Measurements from ENCODE around the gene ATP1A1. TPM values are rescaled to one million over a fixed set of nuclear protein-coding genes. Genes with fewer than 3 reads are reported as not detected.

Gene ATP1A1
- total and polyA plus RNA-seq, 2 donors (not counting 3 experiments of a cell fraction or from before 2014, with no cell fraction given), result 263 to 325 TPM

DNA sequence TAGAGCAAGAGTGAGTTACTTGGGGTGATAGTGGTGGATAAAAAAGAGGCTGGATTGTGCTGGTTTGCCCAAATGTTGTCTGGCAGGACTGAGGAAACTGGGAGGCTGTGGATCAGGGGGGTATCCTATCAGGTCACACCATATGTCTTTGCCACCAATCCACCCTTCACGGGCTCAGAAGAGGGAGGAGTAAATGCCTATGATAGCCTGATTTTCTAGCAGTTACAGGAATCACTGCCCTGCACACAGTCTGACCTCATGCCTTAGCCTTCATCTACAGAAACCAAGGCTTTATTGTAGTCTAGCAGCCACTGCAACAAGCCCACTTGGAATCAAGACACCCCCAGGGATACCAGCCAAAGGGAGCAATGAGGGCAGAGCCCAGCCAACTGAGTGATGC lies 51.8 kb downstream of the ATP1A1 start:
- CTCF ChIA-PET, result no interaction called here
- BruUV-seq (replicated peaks), result no TSS peak
- H3K9me1 ChIP-seq (replicated peaks; ENCODE audit: control insufficient read depth, extremely low read depth, insufficient read depth, low read length), result no peaks in the 10 kb centered on the region
- no peak for DNase-seq (ENCODE audit: low read depth, low spot score)
- no peaks in the 10 kb centered on the region for H3K4me1 ChIP-seq (ENCODE audit: control insufficient read depth, extremely low read depth, insufficient read depth, low read length)
- peaks cover 4 to 11% of the 10 kb centered on the region in 2 experiments for H3K27me3 ChIP-seq (ENCODE audit: control insufficient read depth in 2 of 2, insufficient read depth in 2 of 2, low read length in 2 of 2)
- FAIRE-seq, result no peak
- no peaks in the 10 kb centered on the region for H3K79me2 ChIP-seq (ENCODE audit: control insufficient read depth, insufficient read depth, low read length)
- H3K9ac ChIP-seq (replicated peaks; ENCODE audit: extremely low read depth, insufficient read depth, low read length), result no peak overlapping the region
- H3K27ac ChIP-seq (ENCODE audit: insufficient read depth, low read depth, low read length), result no peak overlapping the region
- dilution Hi-C loops (cut with MboI; ENCODE audit: extremely low pct_ligation_motif_present, low sequenced_read_pairs) (no loop called here), intact Hi-C loops (cut with micrococcal nuclease) (no loop called here)
- no peak overlapping the region for H3K4me3 ChIP-seq (replicated peaks in 1 of 3; ENCODE audit: insufficient read depth in 1 of 3, low read depth in 1 of 3, low read length in 3 of 3)
- no peak overlapping the region for H3K4me2 ChIP-seq (ENCODE audit: insufficient read depth, low read length)
- H3K9me3 ChIP-seq (replicated peaks; ENCODE audit: control insufficient read depth, insufficient read depth, low read length), result no peaks in the 10 kb centered on the region
- POLR2A ChIA-PET, result no interaction called here
- no peak overlapping the region for H2AFZ ChIP-seq (ENCODE audit: low read depth, low read length)
- no peaks in the 10 kb centered on the region for H3K36me3 ChIP-seq (ENCODE audit: control insufficient read depth in 2 of 2, extremely low read depth in 1 of 2, insufficient read depth in 2 of 2, low read length in 2 of 2)
- no peak for TF ChIP-seq FOS (IDR thresholded peaks at IDR 0.05; ENCODE audit: borderline replicate concordance, insufficient read depth, low read length)
- no peak for TF ChIP-seq EZH2 (IDR thresholded peaks at IDR 0.05; ENCODE audit: borderline replicate concordance, low read depth, low read length, severe bottlenecking)
- TF ChIP-seq, protein P1, sequence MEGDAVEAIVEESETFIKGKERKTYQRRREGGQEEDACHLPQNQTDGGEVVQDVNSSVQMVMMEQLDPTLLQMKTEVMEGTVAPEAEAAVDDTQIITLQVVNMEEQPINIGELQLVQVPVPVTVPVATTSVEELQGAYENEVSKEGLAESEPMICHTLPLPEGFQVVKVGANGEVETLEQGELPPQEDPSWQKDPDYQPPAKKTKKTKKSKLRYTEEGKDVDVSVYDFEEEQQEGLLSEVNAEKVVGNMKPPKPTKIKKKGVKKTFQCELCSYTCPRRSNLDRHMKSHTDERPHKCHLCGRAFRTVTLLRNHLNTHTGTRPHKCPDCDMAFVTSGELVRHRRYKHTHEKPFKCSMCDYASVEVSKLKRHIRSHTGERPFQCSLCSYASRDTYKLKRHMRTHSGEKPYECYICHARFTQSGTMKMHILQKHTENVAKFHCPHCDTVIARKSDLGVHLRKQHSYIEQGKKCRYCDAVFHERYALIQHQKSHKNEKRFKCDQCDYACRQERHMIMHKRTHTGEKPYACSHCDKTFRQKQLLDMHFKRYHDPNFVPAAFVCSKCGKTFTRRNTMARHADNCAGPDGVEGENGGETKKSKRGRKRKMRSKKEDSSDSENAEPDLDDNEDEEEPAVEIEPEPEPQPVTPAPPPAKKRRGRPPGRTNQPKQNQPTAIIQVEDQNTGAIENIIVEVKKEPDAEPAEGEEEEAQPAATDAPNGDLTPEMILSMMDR (IDR thresholded peaks at IDR 0.05; ENCODE audit: extremely low read depth in 1 of 2, insufficient read depth in 1 of 2, low read depth in 1 of 2, low read length in 2 of 2), result no peak
- TF ChIP-seq GATA2 (IDR thresholded peaks at IDR 0.05; ENCODE audit: insufficient read depth, insufficient read length, low read depth, low read length), result no peak
- TF ChIP-seq MYC (IDR thresholded peaks at IDR 0.05; ENCODE audit: low read depth, low read length), result no peak
- no peak for TF ChIP-seq JUN (IDR thresholded peaks at IDR 0.05; ENCODE audit: borderline replicate concordance, insufficient read depth, insufficient read length, low read depth)
- TF ChIP-seq, protein P2, sequence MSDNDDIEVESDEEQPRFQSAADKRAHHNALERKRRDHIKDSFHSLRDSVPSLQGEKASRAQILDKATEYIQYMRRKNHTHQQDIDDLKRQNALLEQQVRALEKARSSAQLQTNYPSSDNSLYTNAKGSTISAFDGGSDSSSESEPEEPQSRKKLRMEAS (IDR thresholded peaks at IDR 0.05; ENCODE audit: insufficient read depth, insufficient read length), result no peak
- no peak for TF ChIP-seq POLR2AphosphoS5 (IDR thresholded peaks at IDR 0.05; ENCODE audit: insufficient read depth, low read depth, low read length)
- TF ChIP-seq POLR2A (IDR thresholded peaks at IDR 0.05; ENCODE audit: low read depth, low read length), result no peak
- H4K20me1 ChIP-seq (replicated peaks; ENCODE audit: control insufficient read depth, extremely low read depth, insufficient read depth, low read length), result no peaks in the 10 kb centered on the region
